GM06990 (cell line): ENCODE results near the gene LYPLAL1.

Source experiments
- DNase-seq: peaks from one replicate; pipeline ENCODE4 v3.0.0-alpha.2; 2011; ENCODE audit not compliant: insufficient read length; ENCODE audit errors: extremely low read depth
- H3K27me3 ChIP-seq: replicated peaks from 2 replicates; pipeline ENCODE4 v1.6.0; 2011; ENCODE audit warnings: low read length; ENCODE audit not compliant: control insufficient read depth, insufficient read depth
- H3K36me3 ChIP-seq: 2 replicates; pipeline ENCODE4 v1.5.1; 2011; ENCODE audit warnings: low read length; ENCODE audit not compliant: control insufficient read depth, insufficient read depth
- H3K4me3 ChIP-seq: replicated peaks from 2 replicates; pipeline ENCODE4 v1.5.1; 2011; ENCODE audit warnings: low read depth, mild to moderate bottlenecking, control low read depth, low read length
- TF ChIP-seq, protein P1 (sequence below): IDR thresholded peaks from 2 replicates; pipeline ENCODE4 v1.5.1; 2011; ENCODE audit warnings: low read length, control low read depth, mild to moderate bottlenecking, inconsistent platforms; ENCODE audit not compliant: insufficient read depth, poor library complexity, severe bottlenecking

LYPLAL1 gene

DNA sequence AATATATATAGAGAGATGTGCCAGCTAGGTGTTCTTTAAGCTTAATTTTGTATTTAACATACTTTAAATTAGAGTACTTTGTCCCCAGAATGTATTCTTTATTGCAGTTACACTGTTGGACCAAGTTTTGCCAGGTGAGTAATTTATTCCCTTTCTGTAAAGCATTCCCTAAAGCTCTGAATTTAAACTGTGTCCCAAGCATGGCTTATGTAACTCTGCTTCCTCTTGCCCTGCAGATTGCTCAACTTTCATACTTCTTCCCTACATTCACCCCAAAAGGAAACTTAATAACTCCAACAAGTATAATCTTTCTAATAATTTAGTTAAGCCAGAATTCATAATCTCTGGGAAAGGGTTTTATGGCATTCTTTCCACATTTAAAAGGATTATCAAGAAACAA is 5.6 kb downstream of the LYPLAL1 start:
- TF ChIP-seq, protein P1, sequence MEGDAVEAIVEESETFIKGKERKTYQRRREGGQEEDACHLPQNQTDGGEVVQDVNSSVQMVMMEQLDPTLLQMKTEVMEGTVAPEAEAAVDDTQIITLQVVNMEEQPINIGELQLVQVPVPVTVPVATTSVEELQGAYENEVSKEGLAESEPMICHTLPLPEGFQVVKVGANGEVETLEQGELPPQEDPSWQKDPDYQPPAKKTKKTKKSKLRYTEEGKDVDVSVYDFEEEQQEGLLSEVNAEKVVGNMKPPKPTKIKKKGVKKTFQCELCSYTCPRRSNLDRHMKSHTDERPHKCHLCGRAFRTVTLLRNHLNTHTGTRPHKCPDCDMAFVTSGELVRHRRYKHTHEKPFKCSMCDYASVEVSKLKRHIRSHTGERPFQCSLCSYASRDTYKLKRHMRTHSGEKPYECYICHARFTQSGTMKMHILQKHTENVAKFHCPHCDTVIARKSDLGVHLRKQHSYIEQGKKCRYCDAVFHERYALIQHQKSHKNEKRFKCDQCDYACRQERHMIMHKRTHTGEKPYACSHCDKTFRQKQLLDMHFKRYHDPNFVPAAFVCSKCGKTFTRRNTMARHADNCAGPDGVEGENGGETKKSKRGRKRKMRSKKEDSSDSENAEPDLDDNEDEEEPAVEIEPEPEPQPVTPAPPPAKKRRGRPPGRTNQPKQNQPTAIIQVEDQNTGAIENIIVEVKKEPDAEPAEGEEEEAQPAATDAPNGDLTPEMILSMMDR, result no peak
- H3K4me3 ChIP-seq, result no peak overlapping the region
- no peak for DNase-seq
- peaks cover 4% of the 10 kb centered on the region for H3K36me3 ChIP-seq
- no peaks in the 10 kb centered on the region for H3K27me3 ChIP-seq

- Histone ChIP-seq H3K36me3 (peaks cover 4% of the 10 kb centered on the region), H3K27me3 (no peaks in the 10 kb centered on the region), H3K4me3 (no peak overlapping the region)
- DNase-seq, result no peak
- TF ChIP-seq, protein P1, result no peak
These were observed 10.7 kb downstream of the LYPLAL1 start for GRCh38 chr1:219184337-219184736.

DNA sequence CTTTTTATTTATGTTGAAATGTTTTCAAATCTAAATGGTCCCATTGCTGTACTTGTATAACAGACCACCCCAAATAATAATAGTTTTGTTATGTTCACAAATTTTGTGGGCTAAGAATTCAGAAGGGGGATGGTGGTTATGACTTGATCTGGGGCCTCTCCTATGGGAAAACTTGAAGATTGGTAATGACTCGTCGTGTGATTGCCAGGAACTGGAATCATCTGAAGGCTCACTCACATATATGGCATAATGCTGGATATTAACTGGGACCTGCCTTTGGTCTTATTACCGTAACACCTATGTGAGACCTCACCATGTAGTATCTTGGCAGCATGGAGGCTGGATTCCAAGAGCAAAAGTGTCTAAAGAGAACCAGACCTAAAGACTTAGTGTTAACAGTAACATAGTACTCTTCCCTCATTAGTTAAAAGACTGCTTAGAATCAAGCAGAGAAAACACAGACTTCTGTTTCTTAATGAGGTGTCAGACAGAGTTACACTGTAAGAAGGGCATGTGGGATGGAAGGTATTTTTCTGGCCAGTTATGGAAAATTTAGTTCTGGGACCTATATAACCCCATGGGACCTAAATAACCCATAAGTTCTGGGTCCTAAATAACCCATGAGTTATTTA is 11.9 kb downstream of the LYPLAL1 start:
- TF ChIP-seq, protein P1, result no peak

GRCh38 chr1:219188331-219188803 is 14.7 kb downstream of the LYPLAL1 start:
- TF ChIP-seq, protein P1, result no peak
- H3K27me3 ChIP-seq, result no peaks in the 10 kb centered on the region
- peak; percentile 43 for DNase-seq
- H3K4me3 ChIP-seq, result peak overlapping the region; percentile 4
- H3K36me3 ChIP-seq, result no peaks in the 10 kb centered on the region

More for the DNA sequence above, 11.9 kb downstream of the LYPLAL1 start:
- H3K36me3 ChIP-seq, result peaks cover 2% of the 10 kb centered on the region; the same call in 1 of the 2 replicates
- no peak for DNase-seq
- no peaks in the 10 kb centered on the region for H3K27me3 ChIP-seq
- peak overlapping the region; percentile 30; the same call in 1 of the 2 replicates for H3K4me3 ChIP-seq

DNA sequence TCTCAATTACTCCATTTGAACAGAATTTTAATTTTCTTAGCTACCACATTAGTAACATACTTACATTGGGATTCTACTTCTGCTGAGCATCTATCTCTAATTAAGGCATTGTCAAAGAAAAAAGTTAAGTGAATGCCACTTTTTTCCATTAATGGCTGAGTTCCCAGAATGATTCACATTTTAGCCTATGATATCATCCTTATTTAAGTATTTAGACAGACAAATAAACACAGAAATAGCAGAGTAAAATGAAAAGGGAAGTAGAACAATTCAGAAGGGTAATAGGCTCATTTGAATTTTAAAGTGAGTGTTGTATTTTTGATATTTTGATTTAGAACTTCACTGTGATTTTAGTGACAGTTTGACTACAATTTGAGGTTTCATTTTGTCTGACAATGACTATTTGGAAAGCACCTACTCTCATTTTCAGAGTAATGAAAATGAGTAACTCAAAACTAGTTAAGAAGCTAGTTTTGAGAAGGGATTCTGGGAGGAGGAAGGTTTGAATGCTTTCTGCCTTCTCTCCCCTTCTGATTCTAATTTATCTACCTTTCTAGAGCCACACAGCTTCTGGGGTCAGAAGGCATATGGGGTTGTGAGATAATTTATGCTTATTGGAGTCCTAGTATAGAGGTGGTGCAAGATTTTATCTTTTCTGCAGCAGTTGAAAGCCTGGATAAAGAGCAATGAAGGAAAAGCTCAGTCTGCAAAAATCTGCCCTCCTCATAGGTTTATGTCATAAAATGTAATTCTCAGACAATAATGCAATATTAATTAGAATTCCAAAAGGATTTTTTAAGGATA is 15.5 kb downstream of the LYPLAL1 start:
- H3K4me3 ChIP-seq, result peak overlapping the region; percentile 14; the same call in 1 of the 2 replicates
- no peaks in the 10 kb centered on the region for H3K27me3 ChIP-seq
- peak; percentile 74 for DNase-seq
- TF ChIP-seq, protein P1, result no peak
- no peaks in the 10 kb centered on the region for H3K36me3 ChIP-seq
